ENCODE data around the gene GRAMD4. TPM values are rescaled to one million over a fixed set of nuclear protein-coding genes. Genes with fewer than 3 reads are reported as not detected.

GRAMD4 gene
- polyA plus RNA-seq, 2 of the 4 experiments (the other 2 are of a cell fraction), result 7.7 to 13.1 TPM

GRCh38 chr22:46598737-46599424 is 21.3 kb upstream of the GRAMD4 start:
- Histone ChIP-seq H3K4me2 (no peak overlapping the region), H3K4me1 (no peaks in the 10 kb centered on the region), H3K4me3 (no peak overlapping the region), H3K27ac (no peak overlapping the region), H3K9me3 (no peaks in the 10 kb centered on the region)
- TF ChIP-seq MAX (IDR thresholded peaks at IDR 0.05), result no peak
- TF ChIP-seq CEBPB (IDR thresholded peaks at IDR 0.05), result peak in 1 of 2 experiments; percentile 37; a peak in 1 of 4 replicates
- POLR2A ChIA-PET, result no interaction called here
- ATAC-seq (no peak), DNase-seq (ENCODE audit: low read depth in 1 of 2, low spot score in 1 of 2) (no peak), FAIRE-seq (no peak)
- WGBS (ENCODE audit: missing lambda C conversion rate), result 79% methylated on average over 17 of the region's 18 CpGs
- CTCF ChIA-PET, result interaction anchor here (1.4 kb wide), 2 partner anchors 23 to 36 kb away, joined by 3 read pairs; no protein-coding TSS in a partner anchor

GRCh38 chr22:46600273-46600796 is 19.9 kb upstream of the GRAMD4 start:
- no peaks in the 10 kb centered on the region for H3K9me3 ChIP-seq
- H3K4me1 ChIP-seq, result no peaks in the 10 kb centered on the region
- 62% methylated on average over 15 of the region's 15 CpGs for WGBS (ENCODE audit: missing lambda C conversion rate)
- DNase-seq (ENCODE audit: low read depth in 1 of 2, low spot score in 1 of 2), result no peak
- TF ChIP-seq POLR2A (IDR thresholded peaks at IDR 0.05; ENCODE audit: low read length) (no peak), ZSCAN20 (CRISPR knock-in tag; IDR thresholded peaks at IDR 0.05) (no peak), FOSB (CRISPR knock-in tag; IDR thresholded peaks at IDR 0.05) (no peak), NR3C1 (IDR thresholded peaks at IDR 0.05) (no peak), GATA3 (IDR thresholded peaks at IDR 0.05; ENCODE audit: borderline replicate concordance) (no peak), MAFK (IDR thresholded peaks at IDR 0.05; ENCODE audit: partially characterized antibody) (no peak), TFCP2L1 (CRISPR knock-in tag; IDR thresholded peaks at IDR 0.05) (no peak), KDM5A (IDR thresholded peaks at IDR 0.05) (no peak), CHD2 (IDR thresholded peaks at IDR 0.05; ENCODE audit: low read length, partially characterized antibody) (no peak), CHD4 (IDR thresholded peaks at IDR 0.05; ENCODE audit: borderline replicate concordance) (no peak), PBX3 (IDR thresholded peaks at IDR 0.05) (no peak), ZC3H11A (IDR thresholded peaks at IDR 0.05) (no peak)
- CTCF ChIA-PET, result no interaction called here
- POLR2A ChIA-PET, result no interaction called here
- H3K4me2 ChIP-seq, result no peak overlapping the region
- no peak overlapping the region for H3K4me3 ChIP-seq
- no peak for ATAC-seq
- no peak overlapping the region for H3K27ac ChIP-seq
- no peak for FAIRE-seq

GRCh38 chr22:46602025-46602424 is 18.2 kb upstream of the GRAMD4 start:
- Histone ChIP-seq H3K4me2 (no peak overlapping the region), H3K4me1 (no peaks in the 10 kb centered on the region), H3K4me3 (no peak overlapping the region), H3K9me3 (no peaks in the 10 kb centered on the region), H3K27ac (no peak overlapping the region)
- ATAC-seq (no peak), FAIRE-seq (no peak), DNase-seq (ENCODE audit: low read depth in 1 of 2, low spot score in 1 of 2) (no peak)
- WGBS (ENCODE audit: missing lambda C conversion rate), result 89% methylated on average over 12 of the region's 15 CpGs
- TF ChIP-seq NFE2L2 (conservative IDR thresholded peaks at IDR 0.05; ENCODE audit: low read length), result no peak
- TF ChIP-seq RCOR1 (IDR thresholded peaks at IDR 0.05; ENCODE audit: low read depth, low read length), result no peak
- POLR2A ChIA-PET, result no interaction called here
- CTCF ChIA-PET, result no interaction called here

GRCh38 chr22:46604306-46604690 is 15.9 kb upstream of the GRAMD4 start:
- H3K4me2 ChIP-seq, result no peak overlapping the region
- POLR2A ChIA-PET, result no interaction called here
- TF ChIP-seq REST (IDR thresholded peaks at IDR 0.05) (no peak), RARB (CRISPR knock-in tag; IDR thresholded peaks at IDR 0.05) (no peak), HES2 (IDR thresholded peaks at IDR 0.05) (no peak), ZC3H11A (IDR thresholded peaks at IDR 0.05) (no peak), HOXB13 (CRISPR knock-in tag; IDR thresholded peaks at IDR 0.05; ENCODE audit: low read depth) (no peak), CBX8 (IDR thresholded peaks at IDR 0.05) (no peak), MYC (IDR thresholded peaks at IDR 0.05; ENCODE audit: borderline replicate concordance, low read length) (no peak), BCL3 (IDR thresholded peaks at IDR 0.05) (no peak), EHF (CRISPR knock-in tag; IDR thresholded peaks at IDR 0.05) (no peak)
- no peaks in the 10 kb centered on the region for H3K9me3 ChIP-seq
- FAIRE-seq (no peak), DNase-seq (ENCODE audit: low read depth in 1 of 2, low spot score in 1 of 2) (no peak), ATAC-seq (no peak)
- CTCF ChIA-PET, result no interaction called here
- no peak overlapping the region for H3K27ac ChIP-seq
- WGBS (ENCODE audit: missing lambda C conversion rate), result 89% methylated on average over 8 of the region's 8 CpGs
- H3K4me1 ChIP-seq, result no peaks in the 10 kb centered on the region
- H3K4me3 ChIP-seq, result no peak overlapping the region
